K562 (cell line): ENCODE measurements around the gene SCLY. TPM values are rescaled to one million over a fixed set of nuclear protein-coding genes. Genes with fewer than 3 reads are reported as not detected.
A peak's percentile ranks its signal among the peaks of the same experiment; 100 is the strongest.

Experiments
- CEBPZ ChIP-seq: fragments of 150-350 bp; IDR thresholded peaks from 2 replicates; pipeline ENCODE4 v1.6.1; 2014; ENCODE audit warnings: low read depth, mild to moderate bottlenecking, low read length, borderline replicate concordance
- FOXK2 ChIP-seq, 2 experiments: fragments of 450-650 bp; IDR thresholded peaks in 1 of 2; conservative IDR thresholded peaks in 1 of 2; 2 replicates each; pipeline ENCODE4 v1.6.1; 2016; ENCODE audit warnings: low read depth in 2 of 2, mild to moderate bottlenecking in 1 of 2
- ILF3 ChIP-seq: fragments of 450-650 bp; IDR thresholded peaks from 2 replicates; pipeline ENCODE4 v1.6.1; 2018; ENCODE audit warnings: antibody characterized with exemption, mild to moderate bottlenecking, moderate library complexity, borderline replicate concordance
- JUN ChIP-seq, 2 experiments: sonication (generic) in 1 of 2; formaldehyde crosslinking in 1 of 2; IDR thresholded peaks; 2 replicates each; pipeline versions ENCODE4 v1.6.1 to v1.8.0; 2012 to 2022; ENCODE audit warnings: borderline replicate concordance in 2 of 2, mild to moderate bottlenecking in 2 of 2, improper control_type of control experiment in 1 of 2, low read depth in 1 of 2, low read length in 1 of 2, missing genetic modification reagents in 1 of 2
- JUNB ChIP-seq: fragments of 450-650 bp; formaldehyde crosslinking; conservative IDR thresholded peaks from 2 replicates; pipeline ENCODE4 v1.4.0; 2020; ENCODE audit warnings: mild to moderate bottlenecking
- MAX ChIP-seq: sonication (generic); formaldehyde crosslinking; IDR thresholded peaks from 2 replicates; pipeline ENCODE4 v1.9.0; 2022; ENCODE audit warnings: mild to moderate bottlenecking, missing genetic modification reagents
- MBD2 ChIP-seq: sonication (generic); IDR thresholded peaks from 2 replicates; pipeline ENCODE4 v1.6.1; 2016; ENCODE audit warnings: low read depth, borderline replicate concordance
- NFXL1 ChIP-seq: fragments of 450-650 bp; formaldehyde crosslinking; IDR thresholded peaks from 2 replicates; pipeline ENCODE4 v1.4.0; 2021; ENCODE audit warnings: mild to moderate bottlenecking
- RERE ChIP-seq: sonication (generic); formaldehyde crosslinking; IDR thresholded peaks from 2 replicates; pipeline ENCODE4 v1.8.0; 2023; ENCODE audit warnings: missing genetic modification reagents, mild to moderate bottlenecking, borderline replicate concordance
- SMAD1 ChIP-seq: fragments of 150-350 bp; IDR thresholded peaks from 2 replicates; pipeline ENCODE4 v1.6.1; 2014; ENCODE audit warnings: low read length, low read depth; ENCODE audit not compliant: partially characterized antibody
- TAF7 ChIP-seq: fragments of 450-650 bp; IDR thresholded peaks from 2 replicates; pipeline ENCODE4 v1.6.1; 2016; ENCODE audit warnings: missing genetic modification characterization, missing compliant biosample characterization
- XRCC5 ChIP-seq: fragments of 200-400 bp; formaldehyde crosslinking; IDR thresholded peaks from 2 replicates; pipeline ENCODE4 v1.6.1; 2017; ENCODE audit warnings: low read depth, mild to moderate bottlenecking, low read length
- ZBTB9 ChIP-seq: fragments of 450-650 bp; formaldehyde crosslinking; IDR thresholded peaks from 2 replicates; pipeline ENCODE4 v1.4.0; 2020; ENCODE audit warnings: mild to moderate bottlenecking, moderate library complexity
- ZKSCAN3 ChIP-seq: fragments of 250-450 bp; sonication (Bioruptor Pico); IDR thresholded peaks from 2 replicates; pipeline ENCODE4 v1.4.0; 2020
- ZNF184 ChIP-seq: sonication (generic); formaldehyde crosslinking; IDR thresholded peaks from 2 replicates; pipeline ENCODE4 v1.5.0; 2020; ENCODE audit warnings: missing genetic modification reagents
- ZNF232 ChIP-seq: sonication (generic); formaldehyde crosslinking; IDR thresholded peaks from 2 replicates; pipeline ENCODE4 v1.8.0; 2022; ENCODE audit warnings: mild to moderate bottlenecking, missing genetic modification reagents
- ZNF583 ChIP-seq: fragments of 250-450 bp; sonication (Bioruptor Pico); IDR thresholded peaks from 2 replicates; pipeline ENCODE4 v1.4.0; 2020
- polyA plus RNA-seq, 8 experiments: library from polyadenylated mRNA; depleted of rRNA in 4 of 8; stranded (reverse) in 5 of 8; unstranded in 3 of 8; fragments of >200 nt; fragmentation: Nextera tagmentation in 2 of 8; fragmentation: Illumina TruSeq in 1 of 8; extraction: Ambion mirVana in 2 of 8; extraction: Trizol in 1 of 8; gene quantifications; 2 replicates each; pipeline versions ENCODE4 v1.2.1 to v1.2.3, GENCODE V29; 2011 to 2014; ENCODE audit warnings: inconsistent platforms in 1 of 8, missing spikeins in 1 of 8
- total RNA-seq, 7 experiments: library from RNA; depleted of rRNA in 6 of 7; stranded (reverse); fragments of >200 nt in 6 of 7; fragmentation: Illumina TruSeq in 2 of 7; extraction: Trizol in 2 of 7; gene quantifications; 2 replicates each; pipeline versions ENCODE4 v1.2.1 to v1.2.3, GENCODE V29; 2011 to 2021; ENCODE audit warnings: low replicate concordance in 1 of 7

The SCLY gene
- total and polyA plus RNA-seq, 9 of the 15 experiments (the other 6 are each of a cell fraction or from before 2014, with no cell fraction given), result 2.6 to 32.2 (median 21.1) TPM

GRCh38 chr2:238060542-238061314, at the start of gene SCLY (continued):
- TF ChIP-seq JUN (IDR thresholded peaks at IDR 0.05; ENCODE audit: borderline replicate concordance, low read depth, low read length) (no peak), JUN (CRISPR knock-in tag; IDR thresholded peaks at IDR 0.05; ENCODE audit: borderline replicate concordance) (no peak), RERE (CRISPR knock-in tag) (no peak), JUNB (no peak), SMAD1 (no peak), ZNF232 (CRISPR knock-in tag) (no peak), ZBTB9 (CRISPR knock-in tag) (no peak), TAF7 (tag) (0 out of 2 replicates have a peak, but pooled peaks have one; percentile 9), ZKSCAN3 (CRISPR knock-in tag) (no peak), MAX (CRISPR knock-in tag) (peak; percentile 44; the same call in 1 of the 2 replicates), NFXL1 (CRISPR knock-in tag) (no peak), FOXK2 (conservative IDR thresholded peaks at IDR 0.05 in 1 of 2, IDR thresholded peaks at IDR 0.05 in 1 of 2; ENCODE audit: low read depth in 2 of 2) (no peak), ZNF583 (CRISPR knock-in tag) (no peak), ILF3 (no peak), XRCC5 (no peak), ZNF184 (CRISPR knock-in tag) (no peak), CEBPZ (no peak), MBD2 (peak; percentile 40; the same call in 1 of the 2 replicates)
